K562 (cell line): Measurements from ENCODE around the gene CALHM1. TPM values are rescaled to one million over a fixed set of nuclear protein-coding genes. Genes with fewer than 3 reads are reported as not detected.

Experiments
- BHLHE40 ChIP-seq: IDR thresholded peaks from 2 replicates; pipeline ENCODE4 v1.6.1; 2011; ENCODE audit warnings: low read length, improper control_type of control experiment
- CHD7 ChIP-seq: fragments of 200-600 bp; sonication (generic); IDR thresholded peaks from one replicate; pipeline ENCODE4 v1.6.1; 2012; ENCODE audit warnings: mild to moderate bottlenecking, low read depth, low read length, inconsistent platforms
- polyA plus RNA-seq, 8 experiments: library from polyadenylated mRNA; depleted of rRNA in 4 of 8; stranded (reverse) in 5 of 8; unstranded in 3 of 8; fragments of >200 nt; fragmentation: Nextera tagmentation in 2 of 8; fragmentation: Illumina TruSeq in 1 of 8; extraction: Ambion mirVana in 2 of 8; extraction: Trizol in 1 of 8; gene quantifications; 2 replicates each; pipeline versions ENCODE4 v1.2.1 to v1.2.3, GENCODE V29; 2011 to 2014; ENCODE audit warnings: inconsistent platforms in 1 of 8, missing spikeins in 1 of 8
- total RNA-seq, 7 experiments: library from RNA; depleted of rRNA in 6 of 7; stranded (reverse); fragments of >200 nt in 6 of 7; fragmentation: Illumina TruSeq in 2 of 7; extraction: Trizol in 2 of 7; gene quantifications; 2 replicates each; pipeline versions ENCODE4 v1.2.1 to v1.2.3, GENCODE V29; 2011 to 2021; ENCODE audit warnings: low replicate concordance in 1 of 7

The CALHM1 gene
- total and polyA plus RNA-seq, 9 of the 15 experiments (the other 6 are each of a cell fraction or from before 2014, with no cell fraction given), result 0.03 TPM; not detected in 8

- TF ChIP-seq CHD7 (no peak), BHLHE40 (no peak)
These were observed 39.6 kb downstream of the CALHM1 start (continued) for GRCh38 chr10:103419101-103419500.
